Omental fat pad (tissue), 4 donors: Measurements from ENCODE around the gene RBBP5. TPM values are rescaled to one million over a fixed set of nuclear protein-coding genes. Genes with fewer than 3 reads are reported as not detected.

Experiments
- ATAC-seq: fragments of 150-250 bp; one replicate; pipeline ENCODE4 v1.9.1; 2016; ENCODE audit warnings: mild to moderate bottlenecking, moderate library complexity; ENCODE audit not compliant: low FRiP score
- DNase-seq: peaks from one replicate; pipeline ENCODE4 v3.0.0-alpha.2; 2019; ENCODE audit warnings: low spot score
- CTCF ChIP-seq, 3 donors: fragments of 450-650 bp; IDR thresholded peaks; one replicate each; pipeline ENCODE4 v1.5.1; 2016 to 2017; ENCODE audit warnings: antibody characterized with exemption in 3 of 3, mild to moderate bottlenecking in 3 of 3, moderate library complexity in 2 of 3
- total RNA-seq, 4 donors: library from RNA; depleted of rRNA; stranded (reverse); fragments of >200 nt; gene quantifications; one replicate each; pipeline ENCODE4 v1.1.0, GENCODE V29; 2016

The RBBP5 gene
- total RNA-seq, 4 donors from 2014 or later: 11.9 to 15.6 (median 12.8) TPM

DNA sequence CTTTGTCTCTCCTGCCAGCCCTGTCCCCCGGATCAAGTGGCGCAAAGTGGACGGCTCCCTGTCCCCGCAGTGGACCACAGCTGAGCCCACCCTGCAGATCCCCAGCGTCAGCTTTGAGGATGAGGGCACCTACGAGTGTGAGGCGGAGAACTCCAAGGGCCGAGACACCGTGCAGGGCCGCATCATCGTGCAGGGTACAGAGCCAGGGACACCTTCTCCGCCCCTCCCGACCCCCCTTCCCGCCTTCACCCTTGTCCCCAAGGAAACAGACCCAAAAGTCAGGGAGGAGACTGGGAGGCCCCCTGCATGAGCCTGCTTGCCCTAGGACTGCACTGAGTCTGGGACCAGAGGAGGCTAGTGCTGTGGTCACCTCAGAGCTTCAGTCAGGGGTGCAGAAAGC lies 60.6 kb downstream of the RBBP5 start:
- DNase-seq (no peak), ATAC-seq (no peak)
- no peak for TF ChIP-seq CTCF (IDR thresholded peaks at IDR 0.05)

- TF ChIP-seq CTCF (IDR thresholded peaks at IDR 0.05): no peak
- DNase-seq (no peak), ATAC-seq (no peak)
These were observed 61.0 kb downstream of the RBBP5 start for GRCh38 chr1:205060746-205061145.

DNA sequence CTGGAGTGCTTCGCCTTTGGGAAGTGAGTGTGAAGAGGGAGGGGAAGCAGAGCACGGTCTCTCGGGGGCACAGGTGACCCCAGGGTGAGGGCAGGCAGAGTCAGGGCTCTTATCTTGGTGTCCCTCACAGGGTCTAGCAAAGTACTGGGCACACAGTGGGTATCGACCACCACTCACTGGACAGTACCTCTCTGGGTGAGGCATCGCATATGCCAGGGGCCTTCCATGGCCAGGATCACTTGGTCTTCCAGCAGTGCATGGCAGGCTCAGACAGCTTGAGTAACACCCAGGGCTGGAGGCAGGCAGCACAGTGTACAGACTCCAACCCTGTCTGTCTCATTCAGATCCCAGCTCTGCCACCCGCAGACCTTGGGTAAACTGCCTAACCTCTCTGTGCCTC lies 62.1 kb downstream of the RBBP5 start:
- no peak for TF ChIP-seq CTCF (IDR thresholded peaks at IDR 0.05)
- DNase-seq: no peak

DNA sequence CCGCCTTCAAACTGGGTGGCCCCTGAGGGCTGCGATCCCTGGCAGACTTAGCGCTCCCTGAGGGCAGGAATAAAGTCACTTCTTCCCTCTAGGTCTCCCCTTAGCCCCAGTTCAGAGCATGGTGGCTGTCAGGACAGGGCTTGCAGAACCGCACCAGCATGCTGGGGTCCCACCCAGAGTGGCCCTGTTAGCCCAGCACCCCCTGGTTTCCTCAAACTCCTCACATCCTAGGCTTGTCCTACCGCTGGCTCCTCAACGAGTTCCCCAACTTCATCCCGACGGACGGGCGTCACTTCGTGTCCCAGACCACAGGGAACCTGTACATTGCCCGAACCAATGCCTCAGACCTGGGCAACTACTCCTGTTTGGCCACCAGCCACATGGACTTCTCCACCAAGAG lies 62.9 kb downstream of the RBBP5 start:
- ATAC-seq (no peak), DNase-seq (no peak)
- no peak for TF ChIP-seq CTCF (IDR thresholded peaks at IDR 0.05)

More for the DNA sequence above, 62.1 kb downstream of the RBBP5 start:
- ATAC-seq: no peak

- no peak for TF ChIP-seq CTCF (IDR thresholded peaks at IDR 0.05)
- ATAC-seq (no peak), DNase-seq (no peak)
These were observed 63.8 kb downstream of the RBBP5 start for GRCh38 chr1:205057808-205058575.

- ATAC-seq (no peak), DNase-seq (no peak)
- TF ChIP-seq CTCF (IDR thresholded peaks at IDR 0.05): no peak
These were observed 64.7 kb downstream of the RBBP5 start for GRCh38 chr1:205056956-205057568.

- no peak for TF ChIP-seq CTCF (IDR thresholded peaks at IDR 0.05)
- ATAC-seq: no peak
- no peak for DNase-seq
These were observed 65.6 kb downstream of the RBBP5 start for GRCh38 chr1:205056188-205056611.
